Fibroblast of villous mesenchyme (primary cell): Measurements from ENCODE around the gene MRPL34. TPM values are rescaled to one million over a fixed set of nuclear protein-coding genes. Genes with fewer than 3 reads are reported as not detected.

Source experiments
- DNase-seq: peaks from one replicate; pipeline ENCODE4 v3.0.0-alpha.2; 2010; ENCODE audit warnings: low read depth
- H3K4me3 ChIP-seq: 2 replicates; pipeline ENCODE4 v1.5.1; 2011; ENCODE audit warnings: low read depth, mild to moderate bottlenecking, low read length
- total RNA-seq: library from RNA; depleted of rRNA; stranded (reverse); fragments of >200 nt; gene quantifications from 2 replicates; pipeline ENCODE4 v1.2.3, GENCODE V29; 2012
- TF ChIP-seq, protein P1 (sequence below): IDR thresholded peaks from 2 replicates; pipeline ENCODE4 v1.5.1; 2012; ENCODE audit warnings: low read depth, mild to moderate bottlenecking, low read length; ENCODE audit not compliant: insufficient read depth

Gene MRPL34
- total RNA-seq, 1 donor = 29.8 TPM

DNA sequence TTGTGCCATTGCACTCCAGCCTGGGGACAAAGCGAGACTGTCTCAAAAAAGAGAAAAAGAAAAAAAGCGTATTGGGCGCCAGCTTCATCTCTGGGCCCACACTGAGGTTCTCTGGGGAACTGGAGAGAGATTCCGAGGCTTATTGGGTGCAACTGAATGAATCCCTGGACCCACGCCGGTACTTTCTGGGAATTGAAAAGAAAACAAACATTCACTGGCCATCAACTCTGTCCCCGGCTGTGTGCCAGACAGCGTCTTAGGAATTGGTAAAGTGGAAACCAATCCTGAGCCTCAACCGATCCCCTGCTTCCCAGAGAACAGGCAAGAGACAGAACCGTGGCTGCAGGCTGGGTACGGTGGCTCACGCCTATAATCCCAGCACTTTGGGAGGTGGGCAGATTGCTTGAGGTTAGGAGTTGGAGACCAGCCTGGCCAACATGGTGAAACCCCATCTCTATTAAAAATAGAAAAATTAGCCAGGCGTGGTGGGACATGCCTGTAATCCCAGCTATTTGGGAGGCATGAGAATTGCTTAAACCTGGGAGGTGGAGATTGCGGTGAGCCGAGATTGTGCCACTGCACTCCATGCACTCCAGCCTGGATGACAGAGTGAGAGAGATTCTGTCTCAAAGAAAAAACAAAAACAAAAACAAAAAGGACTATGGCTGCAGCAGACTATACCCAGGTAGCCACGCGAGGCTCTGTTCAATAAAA, 20.4 kb downstream of the MRPL34 start:
- H3K4me3 ChIP-seq = no peak overlapping the region
- DNase-seq = no peak
- TF ChIP-seq, protein P1, sequence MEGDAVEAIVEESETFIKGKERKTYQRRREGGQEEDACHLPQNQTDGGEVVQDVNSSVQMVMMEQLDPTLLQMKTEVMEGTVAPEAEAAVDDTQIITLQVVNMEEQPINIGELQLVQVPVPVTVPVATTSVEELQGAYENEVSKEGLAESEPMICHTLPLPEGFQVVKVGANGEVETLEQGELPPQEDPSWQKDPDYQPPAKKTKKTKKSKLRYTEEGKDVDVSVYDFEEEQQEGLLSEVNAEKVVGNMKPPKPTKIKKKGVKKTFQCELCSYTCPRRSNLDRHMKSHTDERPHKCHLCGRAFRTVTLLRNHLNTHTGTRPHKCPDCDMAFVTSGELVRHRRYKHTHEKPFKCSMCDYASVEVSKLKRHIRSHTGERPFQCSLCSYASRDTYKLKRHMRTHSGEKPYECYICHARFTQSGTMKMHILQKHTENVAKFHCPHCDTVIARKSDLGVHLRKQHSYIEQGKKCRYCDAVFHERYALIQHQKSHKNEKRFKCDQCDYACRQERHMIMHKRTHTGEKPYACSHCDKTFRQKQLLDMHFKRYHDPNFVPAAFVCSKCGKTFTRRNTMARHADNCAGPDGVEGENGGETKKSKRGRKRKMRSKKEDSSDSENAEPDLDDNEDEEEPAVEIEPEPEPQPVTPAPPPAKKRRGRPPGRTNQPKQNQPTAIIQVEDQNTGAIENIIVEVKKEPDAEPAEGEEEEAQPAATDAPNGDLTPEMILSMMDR = no peak

DNA sequence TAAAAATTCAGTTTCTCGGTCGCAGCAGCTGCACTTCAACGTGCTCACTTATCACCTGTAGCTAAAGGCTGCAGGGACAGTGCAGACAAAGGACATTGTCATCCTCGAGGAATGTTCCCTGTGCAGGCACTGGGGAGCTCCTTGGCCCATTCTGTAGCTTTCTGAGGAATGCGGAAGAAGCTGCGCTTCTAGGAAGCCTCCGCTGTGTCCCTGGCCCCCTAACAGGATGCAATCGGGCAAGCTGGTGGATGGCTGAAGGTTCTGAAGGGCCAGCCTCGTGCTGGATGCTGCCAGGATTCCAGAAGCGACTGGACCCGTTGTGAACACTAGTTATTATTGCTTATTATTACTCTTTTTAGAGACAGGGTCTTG, 20.9 kb downstream of the MRPL34 start:
- H3K4me3 ChIP-seq = no peak overlapping the region
- TF ChIP-seq, protein P1 = no peak
- no peak for DNase-seq

DNA sequence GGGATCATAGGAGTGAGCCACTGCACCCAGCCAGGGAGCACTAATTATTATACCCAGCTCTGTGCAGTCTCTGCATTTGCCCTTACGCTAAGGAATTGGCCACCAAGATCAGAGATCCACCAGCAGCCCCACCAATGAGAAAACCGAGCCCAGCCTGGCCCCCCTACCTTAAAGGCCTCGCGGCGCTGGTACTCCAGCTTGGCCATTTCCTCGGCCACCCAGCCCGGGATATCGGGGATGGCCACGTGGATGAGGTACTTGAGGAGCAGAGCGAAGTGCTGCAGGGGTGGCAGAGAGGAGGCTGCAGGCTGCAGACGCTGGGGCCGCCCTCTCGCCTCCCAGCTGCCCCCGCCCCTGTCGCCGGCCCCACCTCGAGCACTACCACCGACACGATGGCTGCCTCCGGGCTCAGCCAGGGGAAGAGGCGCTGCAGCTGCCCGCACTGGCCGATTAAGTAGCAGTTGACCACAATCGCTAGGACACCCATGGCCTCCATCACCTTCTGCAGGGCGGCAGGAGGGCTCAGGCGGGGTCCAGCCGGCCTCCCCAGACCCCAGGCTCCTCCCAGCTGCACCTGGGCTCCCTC, 21.5 kb downstream of the MRPL34 start:
- TF ChIP-seq, protein P1 = no peak
- no peak for DNase-seq
- H3K4me3 ChIP-seq = no peak overlapping the region

GRCh38 chr19:17327654-17328516, 22.2 kb downstream of the MRPL34 start:
- DNase-seq = peak; percentile 72

GRCh38 chr19:17328517-17329365, 23.1 kb downstream of the MRPL34 start:
- DNase-seq = no peak
- TF ChIP-seq, protein P1 = no peak
- H3K4me3 ChIP-seq = peak overlapping the region; percentile 46

More at GRCh38 chr19:17327654-17328516, 22.2 kb downstream of the MRPL34 start:
- TF ChIP-seq, protein P1 = peak; percentile 55
- peak overlapping the region; percentile 46 for H3K4me3 ChIP-seq
